Measurements from ENCODE around the gene STAG3.
A peak's percentile ranks its signal among the peaks of the same experiment; 100 is the strongest.
"Not testable (repeated sequence)": the region's sequence is repeated elsewhere in the genome, so short reads cannot be mapped to it uniquely, and the experiment has no call there.

STAG3 gene

GRCh38 chr7:100177045-100178001, at the start of gene STAG3, which contains the start of gene GPC2:
TSS of gene STAG3 (plus strand) at chr7:100177918. CDS start at chr7:100180557, 2,639 bp downstream.
TSS of gene GPC2 (minus strand) at chr7:100177381. CDS start at chr7:100177199, 182 bp downstream.
- peak; percentile 99 for DNase-seq (ENCODE audit: low spot score)

GRCh38 chr7:100128637-100128963, 49.1 kb upstream of the STAG3 start:
- DNase-seq (ENCODE audit: low spot score), result no peak

- DNase-seq (ENCODE audit: low spot score), result not testable (repeated sequence)
Measured at GRCh38 chr7:100130220-100130607, 47.5 kb upstream of the STAG3 start.

GRCh38 chr7:100130608-100131453, 46.9 kb upstream of the STAG3 start:
- peak; percentile 64 for DNase-seq (ENCODE audit: low spot score)

GRCh38 chr7:100132126-100132525, 45.6 kb upstream of the STAG3 start:
- DNase-seq (ENCODE audit: low spot score), result no peak

- peak; percentile 91 for DNase-seq (ENCODE audit: low spot score)
Measured at GRCh38 chr7:100132697-100133151, 45.0 kb upstream of the STAG3 start.

GRCh38 chr7:100137851-100138760, 39.6 kb upstream of the STAG3 start:
- peak; percentile 53 for DNase-seq (ENCODE audit: low spot score)

- no peak for DNase-seq (ENCODE audit: low spot score)
Measured at GRCh38 chr7:100141555-100141949, 36.2 kb upstream of the STAG3 start.

GRCh38 chr7:100142461-100142860, 35.3 kb upstream of the STAG3 start:
- no peak for DNase-seq (ENCODE audit: low spot score)

GRCh38 chr7:100146350-100146749, 31.4 kb upstream of the STAG3 start:
- not testable (repeated sequence) for DNase-seq (ENCODE audit: low spot score)

- DNase-seq (ENCODE audit: low spot score), result no peak
Measured at GRCh38 chr7:100147278-100147677, 30.4 kb upstream of the STAG3 start.

- DNase-seq (ENCODE audit: low spot score), result no peak
Measured at GRCh38 chr7:100148225-100148558, 29.5 kb upstream of the STAG3 start.

- DNase-seq (ENCODE audit: low spot score), result peak; percentile 100
Measured at GRCh38 chr7:100148559-100149328, 29.0 kb upstream of the STAG3 start, which contains the start of gene LAMTOR4. TSS of gene LAMTOR4 (plus strand) at chr7:100148918. CDS start at chr7:100148973, 55 bp downstream.

- DNase-seq (ENCODE audit: low spot score), result no peak
Measured at GRCh38 chr7:100152404-100152803, 25.3 kb upstream of the STAG3 start.

GRCh38 chr7:100152937-100153666, 24.6 kb upstream of the STAG3 start:
- DNase-seq (ENCODE audit: low spot score), result no peak

GRCh38 chr7:100153708-100154535, 23.8 kb upstream of the STAG3 start:
- DNase-seq (ENCODE audit: low spot score), result peak; percentile 60

- no peak for DNase-seq (ENCODE audit: low spot score)
Measured at GRCh38 chr7:100154651-100155491, 22.8 kb upstream of the STAG3 start.
